HepG2 (cell line): ENCODE results near the gene ZFPL1. TPM values are rescaled to one million over a fixed set of nuclear protein-coding genes. Genes with fewer than 3 reads are reported as not detected.

Source experiments
- CHD2 ChIP-seq: IDR thresholded peaks from 2 replicates; pipeline ENCODE4 v1.6.1; 2011; ENCODE audit warnings: low read depth, low read length, improper control_type of control experiment
- CHD4 ChIP-seq: fragments of 200-600 bp; sonication (generic); IDR thresholded peaks from 2 replicates; pipeline ENCODE4 v1.7.0; 2017; ENCODE audit warnings: mild to moderate bottlenecking, low read length, borderline replicate concordance
- DMAP1 ChIP-seq: IDR thresholded peaks from 2 replicates; pipeline ENCODE4 v1.6.1; 2016
- FOXK2 ChIP-seq: fragments of 450-650 bp; IDR thresholded peaks from 2 replicates; pipeline ENCODE4 v1.6.1; 2016
- KDM1A ChIP-seq: IDR thresholded peaks from 2 replicates; pipeline ENCODE4 v1.6.1; 2016; ENCODE audit warnings: missing compliant biosample characterization
- MTA1 ChIP-seq: sonication (generic); formaldehyde crosslinking; IDR thresholded peaks from 2 replicates; pipeline ENCODE4 v1.4.0; 2020; ENCODE audit warnings: missing genetic modification reagents, mild to moderate bottlenecking, borderline replicate concordance
- NFYC ChIP-seq: IDR thresholded peaks from 2 replicates; pipeline ENCODE4 v1.6.1; 2016; ENCODE audit warnings: missing genetic modification reagents, missing compliant biosample characterization
- RBAK ChIP-seq: sonication (generic); formaldehyde crosslinking; IDR thresholded peaks from 2 replicates; pipeline ENCODE4 v1.5.1; 2020; ENCODE audit warnings: mild to moderate bottlenecking, missing genetic modification reagents
- RFXANK ChIP-seq: IDR thresholded peaks from 2 replicates; pipeline ENCODE4 v1.6.1; 2016
- THAP8 ChIP-seq: sonication (generic); formaldehyde crosslinking; IDR thresholded peaks from 2 replicates; pipeline ENCODE4 v1.5.1; 2020; ENCODE audit warnings: missing genetic modification reagents, mild to moderate bottlenecking, borderline replicate concordance
- ZBTB37 ChIP-seq: sonication (generic); formaldehyde crosslinking; IDR thresholded peaks from 2 replicates; pipeline ENCODE4 v1.4.0; 2020; ENCODE audit warnings: mild to moderate bottlenecking, missing genetic modification reagents
- ZNF20 ChIP-seq: sonication (generic); formaldehyde crosslinking; IDR thresholded peaks from 2 replicates; pipeline ENCODE4 v1.4.0; 2020; ENCODE audit warnings: mild to moderate bottlenecking, moderate library complexity, missing genetic modification reagents
- ZNF232 ChIP-seq: sonication (generic); formaldehyde crosslinking; IDR thresholded peaks from 2 replicates; pipeline ENCODE4 v1.4.0; 2020; ENCODE audit warnings: missing genetic modification reagents, borderline replicate concordance
- ZNF234 ChIP-seq: sonication (generic); formaldehyde crosslinking; conservative IDR thresholded peaks from 2 replicates; pipeline ENCODE4 v1.5.1; 2020; ENCODE audit warnings: mild to moderate bottlenecking, missing genetic modification reagents
- ZNF264 ChIP-seq: sonication (generic); formaldehyde crosslinking; IDR thresholded peaks from 2 replicates; pipeline ENCODE4 v1.4.0; 2020; ENCODE audit warnings: missing genetic modification reagents
- ZNF430 ChIP-seq: sonication (generic); formaldehyde crosslinking; IDR thresholded peaks from 2 replicates; pipeline ENCODE4 v1.9.0; 2021; ENCODE audit warnings: mild to moderate bottlenecking, missing genetic modification reagents
- ZNF513 ChIP-seq: sonication (generic); formaldehyde crosslinking; conservative IDR thresholded peaks from 2 replicates; pipeline ENCODE4 v1.5.0; 2020; ENCODE audit warnings: missing genetic modification reagents
- ZNF543 ChIP-seq: sonication (generic); formaldehyde crosslinking; IDR thresholded peaks from 2 replicates; pipeline ENCODE4 v1.4.0; 2020; ENCODE audit warnings: mild to moderate bottlenecking, missing genetic modification reagents
- ZNF556 ChIP-seq: sonication (generic); formaldehyde crosslinking; IDR thresholded peaks from 2 replicates; pipeline ENCODE4 v1.4.0; 2020; ENCODE audit warnings: mild to moderate bottlenecking, missing genetic modification reagents, borderline replicate concordance
- ZNF577 ChIP-seq: sonication (generic); formaldehyde crosslinking; IDR thresholded peaks from 2 replicates; pipeline ENCODE4 v1.4.0; 2020; ENCODE audit warnings: mild to moderate bottlenecking, low read depth, missing genetic modification reagents, borderline replicate concordance
- ZNF766 ChIP-seq: sonication (generic); formaldehyde crosslinking; IDR thresholded peaks from 2 replicates; pipeline ENCODE4 v1.5.0; 2020; ENCODE audit warnings: missing genetic modification reagents, borderline replicate concordance
- ZSCAN30 ChIP-seq: sonication (generic); formaldehyde crosslinking; IDR thresholded peaks from 2 replicates; pipeline ENCODE4 v1.5.0; 2020; ENCODE audit warnings: mild to moderate bottlenecking, missing genetic modification reagents
- polyA plus RNA-seq, 8 experiments: library from polyadenylated mRNA; depleted of rRNA in 3 of 8; stranded (reverse) in 7 of 8; unstranded in 1 of 8; fragments of >200 nt; fragmentation: Illumina TruSeq in 4 of 8; extraction: Trizol in 4 of 8; gene quantifications; 2 replicates each; pipeline versions ENCODE4 v1.2.1 to v1.2.3, GENCODE V29; 2011 to 2016; ENCODE audit warnings: low read depth in 4 of 8, missing spikeins in 1 of 8, mixed read lengths in 1 of 8; ENCODE audit not compliant: insufficient read depth in 1 of 8
- total RNA-seq, 5 experiments: library from RNA; depleted of rRNA; stranded (reverse); fragments of >200 nt; fragmentation: Illumina TruSeq; extraction: Trizol; gene quantifications; 2 replicates each; pipeline ENCODE4 v1.2.3, GENCODE V29; 2016; ENCODE audit warnings: low read depth in 1 of 5
- TF ChIP-seq, protein P1 (sequence below): sonication (generic); formaldehyde crosslinking; IDR thresholded peaks from 2 replicates; pipeline ENCODE4 v1.8.0; 2022; ENCODE audit warnings: missing genetic modification reagents, low read depth, mild to moderate bottlenecking, borderline replicate concordance
- TF ChIP-seq, protein P2 (sequence below), 2 experiments: IDR thresholded peaks; 2 replicates each; pipeline ENCODE4 v1.6.1; 2011 to 2012; ENCODE audit warnings: low read length in 2 of 2, borderline replicate concordance in 1 of 2, low read depth in 1 of 2, mild to moderate bottlenecking in 1 of 2, moderate library complexity in 1 of 2

ZFPL1 gene
- total and polyA plus RNA-seq, 2 of the 13 experiments (the other 11 are each of a cell fraction or from before 2014, with no cell fraction given): 32.2 to 56.0 TPM

GRCh38 chr11:65134952-65135632 lies 51.1 kb downstream of the ZFPL1 start (continued):
- TF ChIP-seq ZNF556 (CRISPR knock-in tag): no peak; the same call in 1 of the 2 replicates
- 0 out of 2 replicates have a peak, but pooled peaks have one; percentile 20 for TF ChIP-seq ZNF543 (CRISPR knock-in tag)
- peak; percentile 92 for TF ChIP-seq NFYC (CRISPR knock-in tag)
- no peak for TF ChIP-seq ZNF234 (CRISPR knock-in tag)
- TF ChIP-seq CHD4: no peak
- TF ChIP-seq ZNF577 (CRISPR knock-in tag): no peak
- TF ChIP-seq RFXANK: peak; percentile 82; the same call in 1 of the 2 replicates
- TF ChIP-seq CHD2: no peak
- 0 out of 2 replicates have a peak, but pooled peaks have one; percentile 16 for TF ChIP-seq ZNF264
- TF ChIP-seq ZNF20 (CRISPR knock-in tag): no peak
- no peak for TF ChIP-seq ZBTB37 (CRISPR knock-in tag)
- TF ChIP-seq THAP8 (CRISPR knock-in tag): no peak
- no peak for TF ChIP-seq ZNF232 (CRISPR knock-in tag)
- TF ChIP-seq MTA1 (CRISPR knock-in tag): no peak
- TF ChIP-seq, protein P1, sequence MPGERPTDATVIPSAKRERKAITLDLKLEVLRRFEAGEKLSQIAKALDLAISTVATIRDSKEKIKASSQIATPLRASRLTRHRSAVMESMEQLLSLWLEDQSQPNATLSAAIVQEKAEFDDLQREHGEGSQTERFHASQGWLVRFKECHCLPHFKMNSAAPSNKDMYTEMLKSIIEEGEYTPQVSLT (CRISPR knock-in tag): no peak
- TF ChIP-seq, protein P2, sequence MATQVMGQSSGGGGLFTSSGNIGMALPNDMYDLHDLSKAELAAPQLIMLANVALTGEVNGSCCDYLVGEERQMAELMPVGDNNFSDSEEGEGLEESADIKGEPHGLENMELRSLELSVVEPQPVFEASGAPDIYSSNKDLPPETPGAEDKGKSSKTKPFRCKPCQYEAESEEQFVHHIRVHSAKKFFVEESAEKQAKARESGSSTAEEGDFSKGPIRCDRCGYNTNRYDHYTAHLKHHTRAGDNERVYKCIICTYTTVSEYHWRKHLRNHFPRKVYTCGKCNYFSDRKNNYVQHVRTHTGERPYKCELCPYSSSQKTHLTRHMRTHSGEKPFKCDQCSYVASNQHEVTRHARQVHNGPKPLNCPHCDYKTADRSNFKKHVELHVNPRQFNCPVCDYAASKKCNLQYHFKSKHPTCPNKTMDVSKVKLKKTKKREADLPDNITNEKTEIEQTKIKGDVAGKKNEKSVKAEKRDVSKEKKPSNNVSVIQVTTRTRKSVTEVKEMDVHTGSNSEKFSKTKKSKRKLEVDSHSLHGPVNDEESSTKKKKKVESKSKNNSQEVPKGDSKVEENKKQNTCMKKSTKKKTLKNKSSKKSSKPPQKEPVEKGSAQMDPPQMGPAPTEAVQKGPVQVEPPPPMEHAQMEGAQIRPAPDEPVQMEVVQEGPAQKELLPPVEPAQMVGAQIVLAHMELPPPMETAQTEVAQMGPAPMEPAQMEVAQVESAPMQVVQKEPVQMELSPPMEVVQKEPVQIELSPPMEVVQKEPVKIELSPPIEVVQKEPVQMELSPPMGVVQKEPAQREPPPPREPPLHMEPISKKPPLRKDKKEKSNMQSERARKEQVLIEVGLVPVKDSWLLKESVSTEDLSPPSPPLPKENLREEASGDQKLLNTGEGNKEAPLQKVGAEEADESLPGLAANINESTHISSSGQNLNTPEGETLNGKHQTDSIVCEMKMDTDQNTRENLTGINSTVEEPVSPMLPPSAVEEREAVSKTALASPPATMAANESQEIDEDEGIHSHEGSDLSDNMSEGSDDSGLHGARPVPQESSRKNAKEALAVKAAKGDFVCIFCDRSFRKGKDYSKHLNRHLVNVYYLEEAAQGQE (IDR thresholded peaks at IDR 0.05; ENCODE audit: borderline replicate concordance in 1 of 2, low read depth in 1 of 2, low read length in 2 of 2): no peak; a peak in 1 of 4 replicates
- TF ChIP-seq ZNF430 (CRISPR knock-in tag): no peak; the same call in 1 of the 2 replicates
- 0 out of 2 replicates have a peak, but pooled peaks have one; percentile 5 for TF ChIP-seq ZNF766 (CRISPR knock-in tag)
- no peak for TF ChIP-seq RBAK (CRISPR knock-in tag)
- no peak for TF ChIP-seq FOXK2
- no peak for TF ChIP-seq KDM1A (CRISPR knock-in tag)
- peak; percentile 49; the same call in 1 of the 2 replicates for TF ChIP-seq DMAP1 (CRISPR knock-in tag)
- no peak for TF ChIP-seq ZNF513
- no peak for TF ChIP-seq ZSCAN30 (CRISPR knock-in tag)
